AG09309 (cell line): Measurements from ENCODE around the gene MYZAP.

Experiments used
- DNase-seq: peaks from one replicate; pipeline ENCODE4 v3.0.0-alpha.2; 2010; ENCODE audit warnings: low read depth
- H3K4me3 ChIP-seq: 2 replicates; pipeline ENCODE4 v1.5.1; 2011; ENCODE audit warnings: mild to moderate bottlenecking, low read depth, low read length, moderate library complexity; ENCODE audit not compliant: control insufficient read depth
- CTCF ChIP-seq: IDR thresholded peaks from 2 replicates; pipeline ENCODE4 v1.5.1; 2011; ENCODE audit warnings: mild to moderate bottlenecking, low read depth, low read length, inconsistent platforms; ENCODE audit not compliant: insufficient read depth, control insufficient read depth; ENCODE audit errors: missing control alignments

The MYZAP gene

GRCh38 chr15:57698243-57698642, 106.5 kb downstream of the MYZAP start:
- no peak for DNase-seq
- TF ChIP-seq CTCF, result no peak
- H3K4me3 ChIP-seq, result no peak overlapping the region

GRCh38 chr15:57698991-57699390, 107.3 kb downstream of the MYZAP start:
- TF ChIP-seq CTCF, result no peak
- no peak for DNase-seq
- no peak overlapping the region for H3K4me3 ChIP-seq

- DNase-seq, result no peak
Measured at GRCh38 chr15:57703387-57703786, 111.7 kb downstream of the MYZAP start.

GRCh38 chr15:57704441-57704840, 112.7 kb downstream of the MYZAP start:
- DNase-seq, result no peak
- no peak overlapping the region for H3K4me3 ChIP-seq
- no peak for TF ChIP-seq CTCF

More at GRCh38 chr15:57703387-57703786, 111.7 kb downstream of the MYZAP start:
- H3K4me3 ChIP-seq, result no peak overlapping the region
- no peak for TF ChIP-seq CTCF

GRCh38 chr15:57705746-57706404, 114.2 kb downstream of the MYZAP start:
- no peak for DNase-seq
- peak overlapping the region; percentile 89 for H3K4me3 ChIP-seq

GRCh38 chr15:57706405-57707209, 114.9 kb downstream of the MYZAP start, which contains the start of gene POLR2M:
Gene POLR2M, plus strand, starts transcription at chr15:57706714. Its CDS starts 129 bp downstream, at chr15:57706843.
- TF ChIP-seq CTCF, result no peak
- peak within 1 kb of the TSS; percentile 89 for H3K4me3 ChIP-seq
- DNase-seq, result peak; percentile 93

More at GRCh38 chr15:57705746-57706404, 114.2 kb downstream of the MYZAP start:
- TF ChIP-seq CTCF, result no peak
